Measurements from ENCODE around the gene CERS6. TPM values are rescaled to one million over a fixed set of nuclear protein-coding genes. Genes with fewer than 3 reads are reported as not detected.

CERS6 gene
- total RNA-seq, 1 donor from 2014 or later = 66.5 TPM

DNA sequence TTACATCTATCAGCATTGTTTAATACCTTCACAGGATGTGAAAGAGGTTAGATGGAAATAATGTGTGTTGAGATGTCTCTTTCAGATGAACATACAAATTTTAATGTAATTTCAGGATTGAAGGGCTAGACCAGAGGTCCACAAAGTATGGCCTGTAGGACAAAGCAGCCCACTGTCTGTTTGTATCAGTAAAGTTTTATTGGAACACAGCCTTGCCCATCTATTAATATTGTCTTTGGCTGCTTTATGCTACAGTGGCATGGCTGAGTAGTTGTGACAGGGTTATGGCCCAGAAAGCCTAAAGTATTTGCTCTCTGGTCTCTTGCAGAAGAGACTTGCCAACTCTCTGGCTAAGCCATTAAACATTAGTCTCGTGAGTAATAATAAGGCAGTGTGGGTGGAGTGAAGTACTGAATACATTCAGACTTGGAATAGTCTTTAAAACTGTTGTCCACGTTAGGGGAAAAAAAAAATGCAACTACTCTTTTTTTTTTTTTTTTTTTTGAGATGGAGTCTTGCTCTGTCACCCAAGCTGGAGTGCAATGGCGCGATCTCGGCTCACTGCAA lies 271.9 kb downstream of the CERS6 start:
- Mint-ChIP-seq H3K4me3 (no peak overlapping the region), H3K27me3 (ENCODE audit: low read depth) (no peaks in the 10 kb centered on the region), H3K4me1 (peaks cover 9% of the 10 kb centered on the region), H3K9me3 (no peaks in the 10 kb centered on the region), H3K27ac (no peak overlapping the region), H3K36me3 (peaks cover 22% of the 10 kb centered on the region)
- no peak for TF ChIP-seq CTCF (IDR thresholded peaks at IDR 0.05; ENCODE audit: unreplicated experiment)
- no peak for DNase-seq (ENCODE audit: low spot score in 2 of 2, unreplicated experiment in 2 of 2)

- Mint-ChIP-seq H3K4me3 (no peak overlapping the region), H3K27me3 (ENCODE audit: low read depth) (no peaks in the 10 kb centered on the region), H3K4me1 (peaks cover 13% of the 10 kb centered on the region), H3K9me3 (no peaks in the 10 kb centered on the region), H3K36me3 (peaks cover 16% of the 10 kb centered on the region), H3K27ac (no peak overlapping the region)
- no peak for TF ChIP-seq CTCF (IDR thresholded peaks at IDR 0.05; ENCODE audit: unreplicated experiment)
- DNase-seq (ENCODE audit: low spot score in 2 of 2, unreplicated experiment in 2 of 2) = no peak
Observed at GRCh38 chr2:168729455-168729854, 273.4 kb downstream of the CERS6 start.

GRCh38 chr2:168730344-168730743 lies 274.3 kb downstream of the CERS6 start:
- Mint-ChIP-seq H3K36me3 (peaks cover 15% of the 10 kb centered on the region), H3K9me3 (no peaks in the 10 kb centered on the region), H3K4me3 (no peak overlapping the region), H3K4me1 (peaks cover 17% of the 10 kb centered on the region), H3K27ac (no peak overlapping the region), H3K27me3 (ENCODE audit: low read depth) (no peaks in the 10 kb centered on the region)
- TF ChIP-seq CTCF (IDR thresholded peaks at IDR 0.05; ENCODE audit: unreplicated experiment) = no peak
- no peak for DNase-seq (ENCODE audit: low spot score in 2 of 2, unreplicated experiment in 2 of 2)

DNA sequence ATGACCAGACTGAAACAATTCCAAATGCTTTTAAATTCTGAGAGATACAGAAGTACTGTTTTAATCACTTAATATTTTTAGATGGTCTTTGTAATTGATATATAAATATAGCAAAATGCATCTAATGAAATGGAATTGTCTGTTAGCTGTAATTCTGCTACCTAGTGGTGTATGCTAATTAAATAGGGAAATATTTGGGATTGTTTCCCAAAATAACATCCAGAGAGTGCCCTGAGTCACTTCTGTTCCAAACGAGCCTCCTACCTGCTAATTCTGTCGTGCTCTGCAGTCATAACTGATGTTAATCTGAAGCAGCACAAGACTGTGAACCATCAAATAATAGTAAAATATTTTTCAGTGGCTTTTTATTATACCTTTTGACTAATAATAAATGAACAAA lies 274.9 kb downstream of the CERS6 start:
- H3K4me3 Mint-ChIP-seq = no peak overlapping the region
- TF ChIP-seq CTCF (IDR thresholded peaks at IDR 0.05; ENCODE audit: unreplicated experiment) = no peak
- no peak overlapping the region for H3K27ac Mint-ChIP-seq

GRCh38 chr2:168731616-168732015 lies 275.5 kb downstream of the CERS6 start:
- no peak for DNase-seq (ENCODE audit: low spot score in 2 of 2, unreplicated experiment in 2 of 2)
- TF ChIP-seq CTCF (IDR thresholded peaks at IDR 0.05; ENCODE audit: unreplicated experiment) = no peak
- H3K4me1 Mint-ChIP-seq = peaks cover 17% of the 10 kb centered on the region
- no peak overlapping the region for H3K27ac Mint-ChIP-seq
- H3K4me3 Mint-ChIP-seq = no peak overlapping the region
- no peaks in the 10 kb centered on the region for H3K9me3 Mint-ChIP-seq
- peaks cover 8% of the 10 kb centered on the region for H3K36me3 Mint-ChIP-seq
- H3K27me3 Mint-ChIP-seq (ENCODE audit: low read depth) = no peaks in the 10 kb centered on the region

More for the DNA sequence above, 274.9 kb downstream of the CERS6 start:
- Mint-ChIP-seq H3K4me1 (peaks cover 17% of the 10 kb centered on the region), H3K36me3 (peaks cover 12% of the 10 kb centered on the region), H3K9me3 (no peaks in the 10 kb centered on the region), H3K27me3 (ENCODE audit: low read depth) (no peaks in the 10 kb centered on the region)
- no peak for DNase-seq (ENCODE audit: low spot score in 2 of 2, unreplicated experiment in 2 of 2)

- Mint-ChIP-seq H3K36me3 (peaks cover 12% of the 10 kb centered on the region), H3K4me3 (no peak overlapping the region), H3K27ac (no peak overlapping the region), H3K4me1 (peaks cover 17% of the 10 kb centered on the region), H3K27me3 (ENCODE audit: low read depth) (no peaks in the 10 kb centered on the region), H3K9me3 (no peaks in the 10 kb centered on the region)
- no peak for TF ChIP-seq CTCF (IDR thresholded peaks at IDR 0.05; ENCODE audit: unreplicated experiment)
- no peak for DNase-seq (ENCODE audit: low spot score in 2 of 2, unreplicated experiment in 2 of 2)
Observed at GRCh38 chr2:168732100-168732499, 276.0 kb downstream of the CERS6 start.
